H9 (cell line): ENCODE measurements around the gene TSPAN18. TPM values are rescaled to one million over a fixed set of nuclear protein-coding genes. Genes with fewer than 3 reads are reported as not detected.

Experiments
- DNase-seq: peaks from one replicate; pipeline ENCODE4 v3.0.0-alpha.2; 2017
- H2AFZ ChIP-seq: one replicate; pipeline ENCODE4 v1.6.1; 2013; ENCODE audit warnings: mild to moderate bottlenecking, low read length, control low read depth, moderate library complexity
- H2AK5ac ChIP-seq: 2 replicates; pipeline ENCODE4 v1.6.1; 2013; ENCODE audit warnings: low read length, control low read depth, mixed read lengths; ENCODE audit not compliant: insufficient read length
- H2BK120ac ChIP-seq: one replicate; pipeline ENCODE4 v1.6.1; 2013; ENCODE audit warnings: low read depth, mild to moderate bottlenecking, low read length, control low read depth, inconsistent platforms; ENCODE audit not compliant: poor library complexity, severe bottlenecking
- H2BK12ac ChIP-seq: 2 replicates; pipeline ENCODE4 v1.6.1; 2013; ENCODE audit warnings: low read length, control low read depth, mixed read lengths, low read depth; ENCODE audit not compliant: insufficient read length
- H2BK15ac ChIP-seq: 2 replicates; pipeline ENCODE4 v1.6.1; 2013; ENCODE audit warnings: low read depth, low read length, control low read depth
- H2BK20ac ChIP-seq: one replicate; pipeline ENCODE4 v1.6.1; 2013; ENCODE audit warnings: low read depth, mild to moderate bottlenecking, low read length, control low read depth, inconsistent platforms; ENCODE audit not compliant: poor library complexity, severe bottlenecking
- H2BK5ac ChIP-seq: 2 replicates; pipeline ENCODE4 v1.6.1; 2013; ENCODE audit warnings: low read length, control low read depth, mixed read lengths; ENCODE audit not compliant: insufficient read length
- H3K14ac ChIP-seq: 2 replicates; pipeline ENCODE4 v1.6.1; 2013; ENCODE audit warnings: low read length, control low read depth; ENCODE audit not compliant: insufficient read depth
- H3K18ac ChIP-seq: 2 replicates; pipeline ENCODE4 v1.6.1; 2013; ENCODE audit warnings: low read depth, mild to moderate bottlenecking, mixed read lengths, low read length, control low read depth; ENCODE audit not compliant: insufficient read length
- H3K23ac ChIP-seq: 2 replicates; pipeline ENCODE4 v1.6.1; 2013; ENCODE audit warnings: low read length, control low read depth, mixed read lengths, low read depth; ENCODE audit not compliant: insufficient read length
- H3K23me2 ChIP-seq: 2 replicates; pipeline ENCODE4 v1.6.1; 2013; ENCODE audit warnings: low read depth, mild to moderate bottlenecking, mixed read lengths, low read length, control low read depth; ENCODE audit not compliant: insufficient read length, poor library complexity, severe bottlenecking
- H3K27ac ChIP-seq: 2 replicates; pipeline ENCODE4 v1.5.1; 2013; ENCODE audit warnings: low read length, control low read depth, mixed read lengths, low read depth; ENCODE audit not compliant: insufficient read length
- H3K27me3 ChIP-seq: 2 replicates; pipeline ENCODE4 v1.6.1; 2013; ENCODE audit warnings: low read length, control low read depth, inconsistent platforms; ENCODE audit not compliant: insufficient read depth
- H3K4ac ChIP-seq: 2 replicates; pipeline ENCODE4 v1.6.1; 2013; ENCODE audit warnings: low read depth, mild to moderate bottlenecking, control low read depth, inconsistent platforms, low read length, moderate library complexity
- H3K4me1 ChIP-seq: 2 replicates; pipeline ENCODE4 v1.6.1; 2013; ENCODE audit warnings: low read length, control low read depth, inconsistent platforms; ENCODE audit not compliant: insufficient read depth
- H3K4me2 ChIP-seq: 2 replicates; pipeline ENCODE4 v1.6.1; 2013; ENCODE audit warnings: low read length, control low read depth, mixed read lengths; ENCODE audit not compliant: insufficient read length, insufficient read depth
- H3K56ac ChIP-seq: 2 replicates; pipeline ENCODE4 v1.6.1; 2013; ENCODE audit warnings: low read depth, mild to moderate bottlenecking, mixed read lengths, low read length, control low read depth; ENCODE audit not compliant: insufficient read length
- H3K79me1 ChIP-seq: 2 replicates; pipeline ENCODE4 v1.6.1; 2013; ENCODE audit warnings: low read depth, mild to moderate bottlenecking, moderate library complexity, low read length, control low read depth, inconsistent platforms; ENCODE audit not compliant: insufficient read depth, poor library complexity, severe bottlenecking
- H3K79me2 ChIP-seq: 2 replicates; pipeline ENCODE4 v1.6.1; 2013; ENCODE audit warnings: low read length, control low read depth, inconsistent platforms; ENCODE audit not compliant: insufficient read depth
- H3K9ac ChIP-seq: 2 replicates; pipeline ENCODE4 v1.6.1; 2013; ENCODE audit warnings: low read length, control low read depth, mixed read lengths; ENCODE audit not compliant: insufficient read length; ENCODE audit errors: extremely low read depth
- H3K9me3 ChIP-seq: one replicate; pipeline ENCODE4 v1.6.1; 2013; ENCODE audit warnings: low read depth, low read length, inconsistent platforms; ENCODE audit not compliant: control insufficient read depth
- H3T11ph ChIP-seq: one replicate; pipeline ENCODE4 v1.6.1; 2013; ENCODE audit warnings: mild to moderate bottlenecking, low read length, control low read depth, inconsistent platforms
- H4K20me1 ChIP-seq: one replicate; pipeline ENCODE4 v1.6.1; 2013; ENCODE audit not compliant: control insufficient read depth, insufficient read length, insufficient read depth
- H4K5ac ChIP-seq: 2 replicates; pipeline ENCODE4 v1.6.1; 2013; ENCODE audit warnings: low read depth, mild to moderate bottlenecking, mixed read lengths, low read length, control low read depth; ENCODE audit not compliant: insufficient read length
- H4K8ac ChIP-seq: replicated peaks from 2 replicates; pipeline ENCODE4 v1.6.1; 2013; ENCODE audit warnings: low read length, control low read depth, mixed read lengths, low read depth; ENCODE audit not compliant: insufficient read length
- H4K91ac ChIP-seq: 2 replicates; pipeline ENCODE4 v1.6.1; 2013; ENCODE audit warnings: low read depth, mild to moderate bottlenecking, moderate library complexity, mixed read lengths, low read length, control low read depth; ENCODE audit not compliant: insufficient read length
- H3K27ac Mint-ChIP-seq, 3 experiments: 2 replicates in 2 of 3; 3 replicates in 1 of 3; pipeline ENCODE4 v1.8.0; 2020 to 2021; ENCODE audit warnings: mixed read lengths in 3 of 3, mild to moderate bottlenecking in 1 of 3, moderate library complexity in 1 of 3
- H3K27me3 Mint-ChIP-seq: 2 replicates; pipeline ENCODE4 v1.8.0; 2021; ENCODE audit warnings: low read depth, mild to moderate bottlenecking, moderate library complexity, mixed read lengths
- H3K36me3 Mint-ChIP-seq, 3 experiments: 2 replicates in 2 of 3; 3 replicates in 1 of 3; pipeline ENCODE4 v1.8.0; 2020 to 2021; ENCODE audit warnings: low read depth in 3 of 3, mixed read lengths in 3 of 3; ENCODE audit not compliant: insufficient read depth in 1 of 3
- H3K4me1 Mint-ChIP-seq, 2 experiments: 2 replicates each; pipeline ENCODE4 v1.8.0; 2020; ENCODE audit warnings: mixed read lengths in 2 of 2
- H3K4me3 Mint-ChIP-seq, 2 experiments: 2 replicates in 1 of 2; 3 replicates in 1 of 2; pipeline ENCODE4 v1.8.0; 2020 to 2021; ENCODE audit warnings: mild to moderate bottlenecking in 2 of 2, mixed read lengths in 2 of 2, moderate library complexity in 1 of 2
- H3K9me3 Mint-ChIP-seq, 2 experiments: 2 replicates in 1 of 2; 3 replicates in 1 of 2; pipeline ENCODE4 v1.8.0; 2020; ENCODE audit warnings: mild to moderate bottlenecking in 2 of 2, mixed read lengths in 2 of 2, moderate library complexity in 1 of 2
- WGBS: extraction: QIAGEN DNeasy Blood & Tissue Kit; methylation state at CpG from one replicate; pipeline ENCODE4 v1.1.7; 2013; ENCODE audit warnings: missing lambda C conversion rate, low lambda C conversion rate, mixed read lengths; ENCODE audit not compliant: insufficient read length; ENCODE audit errors: extremely low coverage; 5-methylcytosine and 5-hydroxymethylcytosine counted together
- total RNA-seq: library from RNA; stranded (reverse); gene quantifications from 2 replicates; pipeline ENCODE4 v1.2.1, GENCODE V29; 2021
- TF ChIP-seq, protein P1 (sequence below): fragments of 200-600 bp; sonication (generic); conservative IDR thresholded peaks from 3 replicates; pipeline ENCODE4 v1.8.0; 2021; ENCODE audit warnings: antibody characterized with exemption, mild to moderate bottlenecking

TSPAN18 gene
- total RNA-seq, 1 experiment from 2014 or later = 25.3 TPM

- Histone ChIP-seq H3K4me2 (no peak overlapping the region), H2BK15ac (no peak overlapping the region), H4K20me1 (no peaks in the 10 kb centered on the region), H3K27ac (no peak overlapping the region), H4K5ac (no peak overlapping the region), H2BK120ac (no peak overlapping the region), H3K4ac (no peak overlapping the region), H4K8ac (no peak overlapping the region), H3K9me3 (no peaks in the 10 kb centered on the region), H3K23ac (no peak overlapping the region), H3K18ac (no peak overlapping the region), H3K9ac (no peak overlapping the region), H2AFZ (no peak overlapping the region), H3K14ac (no peak overlapping the region), H4K91ac (no peak overlapping the region), H3T11ph (no peak overlapping the region), H3K79me1 (no peaks in the 10 kb centered on the region), H2BK5ac (no peak overlapping the region), H2BK12ac (no peak overlapping the region), H3K23me2 (no peaks in the 10 kb centered on the region), H3K56ac (no peak overlapping the region), H2AK5ac (no peak overlapping the region), H2BK20ac (no peak overlapping the region), H3K79me2 (no peaks in the 10 kb centered on the region), H3K4me1 (peaks cover 2% of the 10 kb centered on the region; the same call in 1 of the 2 replicates), H3K27me3 (no peaks in the 10 kb centered on the region; the same call in 1 of the 2 replicates)
- TF ChIP-seq, protein P1, sequence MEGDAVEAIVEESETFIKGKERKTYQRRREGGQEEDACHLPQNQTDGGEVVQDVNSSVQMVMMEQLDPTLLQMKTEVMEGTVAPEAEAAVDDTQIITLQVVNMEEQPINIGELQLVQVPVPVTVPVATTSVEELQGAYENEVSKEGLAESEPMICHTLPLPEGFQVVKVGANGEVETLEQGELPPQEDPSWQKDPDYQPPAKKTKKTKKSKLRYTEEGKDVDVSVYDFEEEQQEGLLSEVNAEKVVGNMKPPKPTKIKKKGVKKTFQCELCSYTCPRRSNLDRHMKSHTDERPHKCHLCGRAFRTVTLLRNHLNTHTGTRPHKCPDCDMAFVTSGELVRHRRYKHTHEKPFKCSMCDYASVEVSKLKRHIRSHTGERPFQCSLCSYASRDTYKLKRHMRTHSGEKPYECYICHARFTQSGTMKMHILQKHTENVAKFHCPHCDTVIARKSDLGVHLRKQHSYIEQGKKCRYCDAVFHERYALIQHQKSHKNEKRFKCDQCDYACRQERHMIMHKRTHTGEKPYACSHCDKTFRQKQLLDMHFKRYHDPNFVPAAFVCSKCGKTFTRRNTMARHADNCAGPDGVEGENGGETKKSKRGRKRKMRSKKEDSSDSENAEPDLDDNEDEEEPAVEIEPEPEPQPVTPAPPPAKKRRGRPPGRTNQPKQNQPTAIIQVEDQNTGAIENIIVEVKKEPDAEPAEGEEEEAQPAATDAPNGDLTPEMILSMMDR = no peak
- H3K4me3 Mint-ChIP-seq = no peak overlapping the region
- WGBS = no CpG with 5 or more reads among the region's 3 CpGs
- peaks cover 29 to 32% of the 10 kb centered on the region in 2 experiments for H3K4me1 Mint-ChIP-seq
- H3K9me3 Mint-ChIP-seq = peaks cover 9 to 14% of the 10 kb centered on the region in 2 experiments; a peak in 4 of 5 replicates
- H3K27me3 Mint-ChIP-seq = peaks cover 12% of the 10 kb centered on the region; the same call in 1 of the 2 replicates
- DNase-seq = no peak
- no peak overlapping the region for H3K27ac Mint-ChIP-seq
- H3K36me3 Mint-ChIP-seq = peaks cover 8 to 12% (median 12%) of the 10 kb centered on the region in 3 experiments
Observed at GRCh38 chr11:44771841-44772240, 45.1 kb downstream of the TSPAN18 start.
